Loucy (cell line): ENCODE measurements around the gene COL9A2.

Experiments used
- H2AFZ ChIP-seq: fragments of 200-600 bp; sonication (generic); 2 replicates; pipeline ENCODE4 v1.6.0; 2016; ENCODE audit warnings: antibody characterized with exemption, mild to moderate bottlenecking, low read length, moderate library complexity
- H3F3A ChIP-seq: fragments of 200-600 bp; 2 replicates; pipeline ENCODE4 v1.6.0; 2016; ENCODE audit warnings: antibody characterized with exemption, low read depth, mild to moderate bottlenecking
- H3K27me3 ChIP-seq: fragments of 200-600 bp; sonication (generic); 2 replicates; pipeline ENCODE4 v1.6.1; 2014; ENCODE audit warnings: low read length, mild to moderate bottlenecking; ENCODE audit not compliant: insufficient read depth, poor library complexity, severe bottlenecking
- H3K36me3 ChIP-seq: fragments of 200-600 bp; sonication (generic); 2 replicates; pipeline ENCODE4 v1.6.1; 2016; ENCODE audit warnings: low read length; ENCODE audit not compliant: insufficient read depth
- H3K4me1 ChIP-seq: fragments of 200-600 bp; sonication (generic); 2 replicates; pipeline ENCODE4 v1.5.1; 2014; ENCODE audit warnings: low read length, mild to moderate bottlenecking; ENCODE audit not compliant: insufficient read depth, poor library complexity, severe bottlenecking
- H3K4me2 ChIP-seq: fragments of 200-600 bp; sonication (generic); 2 replicates; pipeline ENCODE4 v1.6.0; 2014; ENCODE audit warnings: antibody characterized with exemption, low read length, low read depth, mild to moderate bottlenecking; ENCODE audit not compliant: poor library complexity, severe bottlenecking
- H3K4me3 ChIP-seq: fragments of 200-600 bp; sonication (generic); 2 replicates; pipeline ENCODE4 v1.5.1; 2014; ENCODE audit warnings: low read length, mild to moderate bottlenecking, mixed read lengths; ENCODE audit not compliant: poor library complexity, severe bottlenecking
- H3K79me2 ChIP-seq: fragments of 200-600 bp; sonication (generic); 2 replicates; pipeline ENCODE4 v1.6.1; 2014; ENCODE audit warnings: low read length; ENCODE audit not compliant: insufficient read depth
- H3K9ac ChIP-seq: fragments of 200-600 bp; sonication (generic); 2 replicates; pipeline ENCODE4 v1.6.0; 2014; ENCODE audit warnings: mild to moderate bottlenecking, low read depth, low read length, moderate library complexity; ENCODE audit not compliant: poor library complexity, severe bottlenecking
- H3K9me2 ChIP-seq: fragments of 200-600 bp; sonication (generic); replicated peaks from 2 replicates; pipeline ENCODE4 v1.6.1; 2016; ENCODE audit warnings: low read depth, low read length, mixed read lengths
- H3K9me3 ChIP-seq: fragments of 200-600 bp; sonication (generic); 2 replicates; pipeline ENCODE4 v1.6.1; 2014; ENCODE audit warnings: mild to moderate bottlenecking, antibody characterized with exemption, low read length, low read depth; ENCODE audit not compliant: insufficient read depth
- H4K20me1 ChIP-seq: fragments of 200-600 bp; sonication (generic); 2 replicates; pipeline ENCODE4 v1.6.0; 2014; ENCODE audit warnings: antibody characterized with exemption, low read length, mild to moderate bottlenecking; ENCODE audit not compliant: insufficient read depth, poor library complexity, severe bottlenecking
- EZH2phosphoT487 ChIP-seq: fragments of 200-600 bp; IDR thresholded peaks from 2 replicates; pipeline ENCODE4 v1.6.1; 2018; ENCODE audit warnings: antibody characterized with exemption, mild to moderate bottlenecking, moderate library complexity, borderline replicate concordance
- TF ChIP-seq, protein P1 (sequence below): fragments of 200-600 bp; sonication (generic); conservative IDR thresholded peaks from 2 replicates; pipeline ENCODE4 v1.5.1; 2014; ENCODE audit warnings: mild to moderate bottlenecking, antibody characterized with exemption, low read length

COL9A2 gene

DNA sequence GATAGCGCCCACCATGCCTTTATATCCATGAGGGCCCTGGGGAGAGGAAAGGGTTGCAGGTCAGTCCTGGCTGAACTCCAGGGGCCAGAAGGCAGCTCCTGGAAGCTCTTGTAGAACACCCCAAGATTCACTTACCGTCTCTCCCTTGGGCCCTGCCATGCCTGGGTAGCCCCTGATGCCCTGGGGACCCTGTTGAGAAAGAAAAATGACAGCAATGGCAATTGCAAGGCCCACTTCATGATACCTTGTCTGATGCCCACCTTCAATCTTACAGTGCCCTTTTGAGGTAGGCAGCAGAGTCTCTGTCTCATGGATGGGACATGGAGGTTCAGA lies 7.0 kb downstream of the COL9A2 start:
- H3K36me3 ChIP-seq = no peaks in the 10 kb centered on the region
- no peaks in the 10 kb centered on the region for H4K20me1 ChIP-seq
- no peak overlapping the region for H2AFZ ChIP-seq
- no peaks in the 10 kb centered on the region for H3F3A ChIP-seq
- H3K79me2 ChIP-seq = no peaks in the 10 kb centered on the region
- H3K27me3 ChIP-seq = no peaks in the 10 kb centered on the region
- H3K4me3 ChIP-seq = no peak overlapping the region
- H3K4me1 ChIP-seq = peaks cover 25% of the 10 kb centered on the region
- TF ChIP-seq EZH2phosphoT487 = no peak
- TF ChIP-seq, protein P1, sequence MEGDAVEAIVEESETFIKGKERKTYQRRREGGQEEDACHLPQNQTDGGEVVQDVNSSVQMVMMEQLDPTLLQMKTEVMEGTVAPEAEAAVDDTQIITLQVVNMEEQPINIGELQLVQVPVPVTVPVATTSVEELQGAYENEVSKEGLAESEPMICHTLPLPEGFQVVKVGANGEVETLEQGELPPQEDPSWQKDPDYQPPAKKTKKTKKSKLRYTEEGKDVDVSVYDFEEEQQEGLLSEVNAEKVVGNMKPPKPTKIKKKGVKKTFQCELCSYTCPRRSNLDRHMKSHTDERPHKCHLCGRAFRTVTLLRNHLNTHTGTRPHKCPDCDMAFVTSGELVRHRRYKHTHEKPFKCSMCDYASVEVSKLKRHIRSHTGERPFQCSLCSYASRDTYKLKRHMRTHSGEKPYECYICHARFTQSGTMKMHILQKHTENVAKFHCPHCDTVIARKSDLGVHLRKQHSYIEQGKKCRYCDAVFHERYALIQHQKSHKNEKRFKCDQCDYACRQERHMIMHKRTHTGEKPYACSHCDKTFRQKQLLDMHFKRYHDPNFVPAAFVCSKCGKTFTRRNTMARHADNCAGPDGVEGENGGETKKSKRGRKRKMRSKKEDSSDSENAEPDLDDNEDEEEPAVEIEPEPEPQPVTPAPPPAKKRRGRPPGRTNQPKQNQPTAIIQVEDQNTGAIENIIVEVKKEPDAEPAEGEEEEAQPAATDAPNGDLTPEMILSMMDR = no peak
- no peaks in the 10 kb centered on the region for H3K9me3 ChIP-seq
- H3K4me2 ChIP-seq = no peak overlapping the region
- H3K9ac ChIP-seq = no peak overlapping the region
- H3K9me2 ChIP-seq = no peaks in the 10 kb centered on the region

DNA sequence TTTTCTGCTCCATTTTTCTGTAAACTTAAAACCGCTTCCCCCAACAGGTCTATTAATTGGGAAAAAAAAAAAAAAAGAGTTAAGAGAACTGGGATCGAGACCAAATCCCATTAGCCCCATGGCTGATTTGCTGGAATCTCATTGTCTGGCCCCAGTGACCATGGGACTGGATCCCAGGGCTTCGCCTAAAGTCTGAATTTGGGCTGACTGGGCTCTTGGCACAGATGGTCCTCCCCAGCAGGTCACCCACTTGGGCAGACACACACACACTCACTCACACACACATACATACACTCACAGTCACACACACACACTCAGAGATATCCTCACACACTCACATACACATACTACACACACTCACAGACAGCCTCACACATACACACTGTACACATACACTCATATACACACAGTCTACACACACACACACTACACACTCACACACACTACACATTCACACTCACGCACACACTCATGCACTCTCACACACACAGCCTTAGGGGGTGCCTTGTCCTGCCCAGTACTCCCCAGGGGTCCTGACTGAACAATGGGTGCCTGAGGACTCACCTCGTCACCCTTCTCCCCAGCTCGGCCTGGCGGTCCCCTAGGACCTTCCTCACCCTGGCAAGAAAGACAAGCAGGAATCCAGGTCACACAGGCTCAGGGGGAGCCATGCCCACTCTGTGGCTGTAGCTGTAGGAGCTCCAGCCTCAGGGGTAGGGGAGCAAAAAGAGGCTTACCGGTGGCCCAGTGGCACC lies 7.5 kb downstream of the COL9A2 start:
- no peaks in the 10 kb centered on the region for H3K9me3 ChIP-seq
- H3K9me2 ChIP-seq = no peaks in the 10 kb centered on the region
- no peak overlapping the region for H3K4me3 ChIP-seq
- H3K4me2 ChIP-seq = no peak overlapping the region
- no peak overlapping the region for H3K9ac ChIP-seq
- H3F3A ChIP-seq = no peaks in the 10 kb centered on the region
- no peaks in the 10 kb centered on the region for H3K79me2 ChIP-seq
- H3K36me3 ChIP-seq = no peaks in the 10 kb centered on the region
- peaks cover 20% of the 10 kb centered on the region for H3K4me1 ChIP-seq
- no peak overlapping the region for H2AFZ ChIP-seq
- no peaks in the 10 kb centered on the region for H3K27me3 ChIP-seq
- TF ChIP-seq, protein P1 = no peak
- no peak for TF ChIP-seq EZH2phosphoT487
- H4K20me1 ChIP-seq = no peaks in the 10 kb centered on the region

DNA sequence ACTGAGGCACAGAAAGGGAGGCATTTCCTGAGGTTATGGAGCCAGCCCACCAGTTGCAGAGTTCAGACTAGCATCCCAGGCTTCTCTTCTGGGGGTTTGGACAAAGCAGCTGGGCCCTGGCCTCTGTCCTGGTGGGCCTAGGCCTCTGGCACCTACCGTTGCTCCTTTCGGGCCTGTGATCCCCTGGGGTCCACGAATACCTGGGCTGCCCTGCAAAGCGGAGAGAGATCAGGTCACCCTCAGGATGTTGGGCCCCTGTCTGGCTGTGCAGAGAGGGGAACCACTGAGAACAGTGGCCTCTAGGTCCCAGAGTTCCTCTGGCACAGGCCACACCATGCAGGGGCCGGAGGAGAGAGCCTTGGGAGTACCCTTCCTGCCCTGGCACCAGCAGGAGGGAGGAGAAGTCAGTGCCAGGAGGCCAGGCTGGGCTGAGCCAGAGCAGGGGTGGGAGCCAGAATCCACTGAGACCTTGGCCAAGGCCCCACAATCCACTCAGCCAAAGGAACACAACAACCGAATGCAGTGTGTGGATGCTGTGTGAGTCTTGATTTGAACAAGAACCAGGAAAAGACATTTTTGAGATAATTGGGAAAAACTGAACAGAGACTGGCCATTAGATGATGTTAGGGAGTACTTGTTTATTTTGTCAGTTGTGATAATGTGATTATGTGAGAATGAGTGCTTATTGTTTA lies 8.9 kb downstream of the COL9A2 start:
- peaks cover 6% of the 10 kb centered on the region for H3K4me1 ChIP-seq
- no peak overlapping the region for H3K9ac ChIP-seq
- no peaks in the 10 kb centered on the region for H3K9me2 ChIP-seq
- no peak overlapping the region for H3K4me2 ChIP-seq
- H3K27me3 ChIP-seq = no peaks in the 10 kb centered on the region
- no peaks in the 10 kb centered on the region for H4K20me1 ChIP-seq
- H3K36me3 ChIP-seq = no peaks in the 10 kb centered on the region
- no peaks in the 10 kb centered on the region for H3F3A ChIP-seq
- no peak overlapping the region for H2AFZ ChIP-seq
- H3K9me3 ChIP-seq = no peaks in the 10 kb centered on the region
- TF ChIP-seq, protein P1 = no peak
- TF ChIP-seq EZH2phosphoT487 = no peak
- no peaks in the 10 kb centered on the region for H3K79me2 ChIP-seq
- no peak overlapping the region for H3K4me3 ChIP-seq
